ENCODE data around the gene C1QTNF6.

- TF ChIP-seq CTCF (conservative IDR thresholded peaks at IDR 0.05; ENCODE audit: low read length) (no peak), EZH2phosphoT487 (IDR thresholded peaks at IDR 0.05; ENCODE audit: borderline replicate concordance) (no peak)
Measured at GRCh38 chr22:37179622-37180420, 8.2 kb downstream of the C1QTNF6 start.

Data from Loucy (cell line).